Keratinocyte (primary cell): ENCODE measurements around the gene EPHA10. TPM values are rescaled to one million over a fixed set of nuclear protein-coding genes. Genes with fewer than 3 reads are reported as not detected.

Source experiments
- DNase-seq: peaks from one replicate; pipeline ENCODE4 v3.0.0-alpha.2; 2011; ENCODE audit warnings: low read depth, missing footprints, low spot score
- FAIRE-seq: peaks from 2 replicates; lab custom pipeline; 2011; peaks lifted over from hg19 to GRCh38; lab: Jason Lieb, UNC
- H2AFZ ChIP-seq: 2 replicates; pipeline ENCODE4 v1.6.0; 2012; ENCODE audit warnings: low read length, control low read depth, inconsistent platforms; ENCODE audit not compliant: control insufficient read depth
- H3K27ac ChIP-seq: 2 replicates; pipeline ENCODE4 v1.5.1; 2011; ENCODE audit warnings: low read length; ENCODE audit not compliant: control insufficient read depth, insufficient read depth
- H3K27me3 ChIP-seq: 3 replicates; pipeline ENCODE4 v1.6.0; 2011; ENCODE audit warnings: low read length; ENCODE audit not compliant: control insufficient read depth, insufficient read depth; ENCODE audit errors: extremely low read depth
- H3K36me3 ChIP-seq, 2 experiments: 2 replicates in 1 of 2; 3 replicates in 1 of 2; pipeline ENCODE4 v1.5.1; 2011; ENCODE audit warnings: low read length in 2 of 2, mild to moderate bottlenecking in 1 of 2; ENCODE audit not compliant: control insufficient read depth in 2 of 2, insufficient read depth in 2 of 2; ENCODE audit errors: extremely low read depth in 1 of 2
- H3K4me1 ChIP-seq: 3 replicates; pipeline ENCODE4 v1.5.1; 2011; ENCODE audit warnings: low read length; ENCODE audit not compliant: control insufficient read depth, insufficient read depth; ENCODE audit errors: extremely low read depth
- H3K4me2 ChIP-seq: 3 replicates; pipeline ENCODE4 v1.6.0; 2011; ENCODE audit warnings: low read depth, low read length; ENCODE audit not compliant: control insufficient read depth, insufficient read depth; ENCODE audit errors: extremely low read depth
- H3K4me3 ChIP-seq, 3 experiments: fragments of 200-600 bp in 1 of 3; sonication (generic) in 1 of 3; 2 replicates in 2 of 3; 3 replicates in 1 of 3; pipeline ENCODE4 v1.5.1; 2011 to 2016; ENCODE audit warnings: low read length in 3 of 3, mild to moderate bottlenecking in 3 of 3, control low read depth in 2 of 3, inconsistent platforms in 1 of 3, low read depth in 1 of 3, mixed read lengths in 1 of 3, mixed run types in 1 of 3, moderate library complexity in 1 of 3; ENCODE audit not compliant: control insufficient read depth in 2 of 3, insufficient read depth in 2 of 3; ENCODE audit errors: extremely low read depth in 1 of 3
- H3K79me2 ChIP-seq: 2 replicates; pipeline ENCODE4 v1.6.0; 2012; ENCODE audit warnings: low read length; ENCODE audit not compliant: control insufficient read depth, insufficient read depth
- H3K9ac ChIP-seq: 3 replicates; pipeline ENCODE4 v1.6.0; 2011; ENCODE audit warnings: low read length; ENCODE audit not compliant: control insufficient read depth, insufficient read depth; ENCODE audit errors: extremely low read depth
- H3K9me1 ChIP-seq: 3 replicates; pipeline ENCODE4 v1.6.0; 2011; ENCODE audit warnings: low read length; ENCODE audit not compliant: control insufficient read depth, insufficient read depth; ENCODE audit errors: extremely low read depth
- H3K9me3 ChIP-seq: 2 replicates; pipeline ENCODE4 v1.5.1; 2012; ENCODE audit warnings: low read depth, low read length; ENCODE audit not compliant: control insufficient read depth
- H4K20me1 ChIP-seq: 3 replicates; pipeline ENCODE4 v1.6.0; 2011; ENCODE audit warnings: low read length; ENCODE audit not compliant: control insufficient read depth, insufficient read depth; ENCODE audit errors: extremely low read depth
- EZH2 ChIP-seq: IDR thresholded peaks from one replicate; pipeline ENCODE4 v1.6.1; 2012; ENCODE audit warnings: inconsistent platforms, mild to moderate bottlenecking, low read length, moderate library complexity
- dilution Hi-C: fragments of 300-500 bp; cut with MboI; formaldehyde crosslinking; loops from one replicate; pipeline ENCODE4 v1.7.0; 2020; ENCODE audit warnings: low sequenced_read_pairs; ENCODE audit not compliant: extremely low pct_ligation_motif_present
- polyA plus RNA-seq, 5 experiments: library from polyadenylated mRNA; depleted of rRNA in 3 of 5; stranded (reverse) in 3 of 5; stranded (forward) in 1 of 5; unstranded in 1 of 5; fragments of >200 nt; gene quantifications; 1 replicate in 1 of 5; 2 replicates in 3 of 5; 3 replicates in 1 of 5; pipeline versions ENCODE4 v1.2.1 to v1.2.3, GENCODE V29; 2011 to 2012; ENCODE audit warnings: missing spikeins in 2 of 5, low read depth in 1 of 5, low replicate concordance in 1 of 5
- TF ChIP-seq, protein P1 (sequence below), 3 experiments: IDR thresholded peaks in 1 of 3; conservative IDR thresholded peaks in 1 of 3; optimal IDR thresholded peaks in 1 of 3; 2 replicates in 2 of 3; 3 replicates in 1 of 3; pipeline versions ENCODE3 to v1.5.1; 2011; ENCODE audit warnings: low read length in 3 of 3, mild to moderate bottlenecking in 3 of 3, moderate library complexity in 2 of 3, control low read depth in 1 of 3, inconsistent platforms in 1 of 3; ENCODE audit not compliant: insufficient read depth in 2 of 3; ENCODE audit errors: extremely low read depth in 1 of 3

The EPHA10 gene
- polyA plus RNA-seq, 1 donor (not counting 4 experiments of a cell fraction or from before 2014, with no cell fraction given), result not detected

DNA sequence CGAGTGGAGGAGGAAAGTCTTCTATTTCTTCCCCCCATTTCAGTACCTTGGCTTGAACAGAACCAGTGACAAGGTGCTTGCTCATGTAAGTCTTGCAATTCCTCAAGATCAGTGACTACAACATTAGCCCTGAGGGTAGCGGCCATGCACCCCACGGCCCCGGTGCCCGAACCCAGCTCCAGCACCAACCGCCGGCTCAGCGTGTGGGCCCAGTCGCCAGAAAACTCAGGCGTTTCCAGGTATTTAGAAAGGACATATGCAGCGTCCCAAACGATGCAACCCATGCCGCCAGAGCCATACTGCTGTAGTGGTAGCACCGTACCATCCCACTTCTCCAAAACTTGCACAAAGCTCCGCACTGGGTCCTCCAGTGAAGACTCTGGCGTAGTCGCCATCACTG is 17.6 kb upstream of the EPHA10 start:
- no peak overlapping the region for H3K4me3 ChIP-seq
- no peak overlapping the region for H3K4me2 ChIP-seq
- no peak overlapping the region for H3K27ac ChIP-seq
- FAIRE-seq, result no peak
- no peaks in the 10 kb centered on the region for H3K9me1 ChIP-seq
- no peaks in the 10 kb centered on the region for H3K4me1 ChIP-seq
- DNase-seq, result no peak
- dilution Hi-C loops, result no loop called here
- H3K27me3 ChIP-seq, result peaks cover 12% of the 10 kb centered on the region
- H3K9me3 ChIP-seq, result no peaks in the 10 kb centered on the region
- TF ChIP-seq EZH2, result no peak
- TF ChIP-seq, protein P1, sequence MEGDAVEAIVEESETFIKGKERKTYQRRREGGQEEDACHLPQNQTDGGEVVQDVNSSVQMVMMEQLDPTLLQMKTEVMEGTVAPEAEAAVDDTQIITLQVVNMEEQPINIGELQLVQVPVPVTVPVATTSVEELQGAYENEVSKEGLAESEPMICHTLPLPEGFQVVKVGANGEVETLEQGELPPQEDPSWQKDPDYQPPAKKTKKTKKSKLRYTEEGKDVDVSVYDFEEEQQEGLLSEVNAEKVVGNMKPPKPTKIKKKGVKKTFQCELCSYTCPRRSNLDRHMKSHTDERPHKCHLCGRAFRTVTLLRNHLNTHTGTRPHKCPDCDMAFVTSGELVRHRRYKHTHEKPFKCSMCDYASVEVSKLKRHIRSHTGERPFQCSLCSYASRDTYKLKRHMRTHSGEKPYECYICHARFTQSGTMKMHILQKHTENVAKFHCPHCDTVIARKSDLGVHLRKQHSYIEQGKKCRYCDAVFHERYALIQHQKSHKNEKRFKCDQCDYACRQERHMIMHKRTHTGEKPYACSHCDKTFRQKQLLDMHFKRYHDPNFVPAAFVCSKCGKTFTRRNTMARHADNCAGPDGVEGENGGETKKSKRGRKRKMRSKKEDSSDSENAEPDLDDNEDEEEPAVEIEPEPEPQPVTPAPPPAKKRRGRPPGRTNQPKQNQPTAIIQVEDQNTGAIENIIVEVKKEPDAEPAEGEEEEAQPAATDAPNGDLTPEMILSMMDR (optimal IDR thresholded peaks at IDR 0.05 in 1 of 3, IDR thresholded peaks at IDR 0.05 in 1 of 3, conservative IDR thresholded peaks at IDR 0.05 in 1 of 3; ENCODE audit: extremely low read depth in 1 of 3, insufficient read depth in 2 of 3, low read length in 3 of 3), result no peak
- no peak overlapping the region for H2AFZ ChIP-seq
- no peaks in the 10 kb centered on the region for H3K36me3 ChIP-seq
- H4K20me1 ChIP-seq, result no peaks in the 10 kb centered on the region
- no peak overlapping the region for H3K9ac ChIP-seq
- no peaks in the 10 kb centered on the region for H3K79me2 ChIP-seq

DNA sequence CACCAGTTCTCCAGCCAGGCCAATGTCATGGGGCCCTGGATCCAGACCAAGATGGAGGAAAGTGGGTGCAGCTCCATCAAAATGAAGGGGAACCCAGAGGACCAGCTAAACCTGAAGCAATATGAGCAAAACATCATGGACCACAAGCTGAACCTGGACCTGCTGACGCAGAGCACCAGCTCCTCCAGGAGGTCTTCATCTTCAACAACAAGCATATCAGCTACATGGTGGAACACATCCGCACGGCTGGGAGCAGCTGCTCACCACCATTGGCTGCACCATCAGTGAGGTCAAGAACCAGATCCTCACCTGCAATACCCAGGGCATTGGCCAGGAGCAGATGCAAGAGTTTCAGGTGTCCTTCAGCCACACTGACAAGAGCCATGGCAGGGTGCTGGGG is 13.7 kb upstream of the EPHA10 start:
- TF ChIP-seq, protein P1 (optimal IDR thresholded peaks at IDR 0.05 in 1 of 3, IDR thresholded peaks at IDR 0.05 in 1 of 3, conservative IDR thresholded peaks at IDR 0.05 in 1 of 3; ENCODE audit: extremely low read depth in 1 of 3, insufficient read depth in 2 of 3, low read length in 3 of 3), result peak in 1 of 3 experiments; percentile 22
- no peak for TF ChIP-seq EZH2
- no peaks in the 10 kb centered on the region for H3K9me3 ChIP-seq
- H3K36me3 ChIP-seq, result no peaks in the 10 kb centered on the region
- no peak overlapping the region for H3K4me3 ChIP-seq
- no peak overlapping the region for H3K4me2 ChIP-seq
- DNase-seq (no peak), FAIRE-seq (no peak)
- dilution Hi-C loops, result no loop called here
- H3K27ac ChIP-seq, result no peak overlapping the region
- no peaks in the 10 kb centered on the region for H3K4me1 ChIP-seq
- no peaks in the 10 kb centered on the region for H3K9me1 ChIP-seq
- no peak overlapping the region for H2AFZ ChIP-seq
- H4K20me1 ChIP-seq, result no peaks in the 10 kb centered on the region
- H3K27me3 ChIP-seq, result peaks cover 12% of the 10 kb centered on the region
- H3K9ac ChIP-seq, result no peak overlapping the region
- no peaks in the 10 kb centered on the region for H3K79me2 ChIP-seq
